ENCODE results near the gene HAT1. TPM values are rescaled to one million over a fixed set of nuclear protein-coding genes. Genes with fewer than 3 reads are reported as not detected.

Gene HAT1
- total RNA-seq, 4 donors from 2014 or later = 27.9 to 60.9 (median 36.9) TPM

DNA sequence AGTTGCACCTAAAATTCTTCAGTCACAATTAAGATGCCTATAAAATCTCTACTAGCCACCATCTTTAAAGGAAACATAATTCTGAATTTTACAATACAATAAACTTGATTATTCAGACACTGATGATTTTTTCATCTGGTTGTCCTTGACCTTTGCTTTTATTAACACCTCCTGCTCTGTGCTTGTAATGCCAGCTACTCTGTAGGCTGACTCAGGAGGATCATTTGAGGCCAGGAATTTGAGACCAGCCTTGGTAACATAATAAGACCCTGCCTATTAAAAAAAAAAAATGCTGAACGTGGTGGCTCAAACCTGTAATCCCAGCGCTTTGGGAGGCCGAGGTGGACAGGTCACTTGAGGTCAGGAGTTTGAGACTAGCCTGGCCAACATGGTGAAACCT, 38.3 kb downstream of the HAT1 start:
- Histone ChIP-seq H3K27me3 (no peaks in the 10 kb centered on the region), H3K9me3 (no peaks in the 10 kb centered on the region), H3K4me1 (no peaks in the 10 kb centered on the region), H3K4me3 (no peak overlapping the region), H3K36me3 (no peaks in the 10 kb centered on the region), H3K27ac (no peak overlapping the region)
- TF ChIP-seq, protein P1, sequence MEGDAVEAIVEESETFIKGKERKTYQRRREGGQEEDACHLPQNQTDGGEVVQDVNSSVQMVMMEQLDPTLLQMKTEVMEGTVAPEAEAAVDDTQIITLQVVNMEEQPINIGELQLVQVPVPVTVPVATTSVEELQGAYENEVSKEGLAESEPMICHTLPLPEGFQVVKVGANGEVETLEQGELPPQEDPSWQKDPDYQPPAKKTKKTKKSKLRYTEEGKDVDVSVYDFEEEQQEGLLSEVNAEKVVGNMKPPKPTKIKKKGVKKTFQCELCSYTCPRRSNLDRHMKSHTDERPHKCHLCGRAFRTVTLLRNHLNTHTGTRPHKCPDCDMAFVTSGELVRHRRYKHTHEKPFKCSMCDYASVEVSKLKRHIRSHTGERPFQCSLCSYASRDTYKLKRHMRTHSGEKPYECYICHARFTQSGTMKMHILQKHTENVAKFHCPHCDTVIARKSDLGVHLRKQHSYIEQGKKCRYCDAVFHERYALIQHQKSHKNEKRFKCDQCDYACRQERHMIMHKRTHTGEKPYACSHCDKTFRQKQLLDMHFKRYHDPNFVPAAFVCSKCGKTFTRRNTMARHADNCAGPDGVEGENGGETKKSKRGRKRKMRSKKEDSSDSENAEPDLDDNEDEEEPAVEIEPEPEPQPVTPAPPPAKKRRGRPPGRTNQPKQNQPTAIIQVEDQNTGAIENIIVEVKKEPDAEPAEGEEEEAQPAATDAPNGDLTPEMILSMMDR (IDR thresholded peaks at IDR 0.05) = no peak
- TF ChIP-seq POLR2A (IDR thresholded peaks at IDR 0.05) = no peak
- no peak for DNase-seq
- intact Hi-C loops (cut with DNase I; ENCODE audit: low total_unique reads) = no loop called here

DNA sequence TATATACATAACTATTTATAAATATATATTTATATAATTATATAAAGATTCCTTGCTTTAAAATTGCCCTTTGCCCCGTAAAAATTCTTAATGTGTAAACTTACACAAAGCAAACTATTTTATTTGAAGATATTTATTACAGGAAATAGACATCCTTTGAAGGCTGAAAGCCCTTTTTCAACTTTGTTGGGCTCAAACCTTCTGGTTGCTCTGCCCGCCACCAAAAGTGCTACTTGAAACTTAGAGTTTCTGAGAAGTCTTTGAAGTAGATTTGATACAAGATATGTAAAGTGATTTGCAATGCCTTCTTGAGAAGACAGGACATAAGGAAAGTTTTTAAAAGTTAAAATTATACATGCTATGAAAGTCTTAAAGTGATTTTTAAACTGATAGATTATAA, 40.9 kb downstream of the HAT1 start:
- intact Hi-C loops (cut with DNase I; ENCODE audit: low total_unique reads) = no loop called here
- no peaks in the 10 kb centered on the region for H3K9me3 ChIP-seq
- TF ChIP-seq, protein P1 (IDR thresholded peaks at IDR 0.05) = no peak
- no peak for TF ChIP-seq POLR2A (IDR thresholded peaks at IDR 0.05)
- no peak overlapping the region for H3K27ac ChIP-seq
- H3K36me3 ChIP-seq = no peaks in the 10 kb centered on the region
- no peaks in the 10 kb centered on the region for H3K4me1 ChIP-seq
- DNase-seq = no peak
- H3K27me3 ChIP-seq = no peaks in the 10 kb centered on the region
- H3K4me3 ChIP-seq = no peak overlapping the region

DNA sequence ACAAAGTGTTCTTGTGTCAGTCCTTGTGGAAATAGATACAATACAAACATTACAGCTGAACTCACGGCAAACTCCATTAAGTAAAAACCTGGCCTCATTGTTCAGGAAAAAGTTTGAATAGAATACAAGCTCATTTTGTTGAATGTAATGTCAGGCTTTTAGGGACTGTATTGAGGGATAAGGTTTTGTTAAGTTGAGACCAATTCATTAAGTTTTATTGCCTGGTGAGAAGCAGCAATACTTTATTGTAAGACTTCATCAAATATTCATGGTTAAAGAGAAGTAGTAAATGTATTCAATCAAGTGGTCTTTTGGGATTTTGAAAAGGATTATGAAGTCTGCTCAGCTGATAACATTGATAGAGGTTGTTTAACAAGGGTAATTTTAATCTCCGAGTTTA, 42.0 kb downstream of the HAT1 start:
- H3K27ac ChIP-seq = no peak overlapping the region
- H3K36me3 ChIP-seq = no peaks in the 10 kb centered on the region
- no peaks in the 10 kb centered on the region for H3K27me3 ChIP-seq
- no peaks in the 10 kb centered on the region for H3K4me1 ChIP-seq
- no peak for TF ChIP-seq POLR2A (IDR thresholded peaks at IDR 0.05)
- TF ChIP-seq, protein P1 (IDR thresholded peaks at IDR 0.05) = no peak
- no peaks in the 10 kb centered on the region for H3K9me3 ChIP-seq
- intact Hi-C loops (cut with DNase I; ENCODE audit: low total_unique reads) = no loop called here
- H3K4me3 ChIP-seq = no peak overlapping the region
- DNase-seq = no peak

DNA sequence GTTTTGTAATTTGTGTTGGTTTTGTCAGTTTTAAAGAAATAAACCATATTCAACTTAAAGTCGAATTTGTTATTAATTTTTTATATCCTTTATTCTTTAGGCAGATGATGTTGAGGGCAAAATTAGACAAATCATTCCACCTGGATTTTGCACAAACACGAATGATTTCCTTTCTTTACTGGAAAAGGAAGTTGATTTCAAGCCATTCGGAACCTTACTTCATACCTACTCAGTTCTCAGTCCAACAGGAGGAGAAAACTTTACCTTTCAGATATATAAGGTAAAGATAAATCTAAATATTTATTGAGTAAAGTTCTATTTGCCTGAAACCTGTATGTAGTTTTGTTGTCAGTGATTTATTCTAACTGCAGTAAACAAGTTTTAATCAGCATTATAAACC, 43.0 kb downstream of the HAT1 start:
- Histone ChIP-seq H3K27ac (no peak overlapping the region), H3K4me3 (no peak overlapping the region), H3K9me3 (no peaks in the 10 kb centered on the region), H3K4me1 (no peaks in the 10 kb centered on the region), H3K27me3 (no peaks in the 10 kb centered on the region), H3K36me3 (no peaks in the 10 kb centered on the region)
- TF ChIP-seq, protein P1 (IDR thresholded peaks at IDR 0.05) = no peak
- TF ChIP-seq POLR2A (IDR thresholded peaks at IDR 0.05) = no peak
- DNase-seq = no peak
- intact Hi-C loops (cut with DNase I; ENCODE audit: low total_unique reads) = no loop called here

DNA sequence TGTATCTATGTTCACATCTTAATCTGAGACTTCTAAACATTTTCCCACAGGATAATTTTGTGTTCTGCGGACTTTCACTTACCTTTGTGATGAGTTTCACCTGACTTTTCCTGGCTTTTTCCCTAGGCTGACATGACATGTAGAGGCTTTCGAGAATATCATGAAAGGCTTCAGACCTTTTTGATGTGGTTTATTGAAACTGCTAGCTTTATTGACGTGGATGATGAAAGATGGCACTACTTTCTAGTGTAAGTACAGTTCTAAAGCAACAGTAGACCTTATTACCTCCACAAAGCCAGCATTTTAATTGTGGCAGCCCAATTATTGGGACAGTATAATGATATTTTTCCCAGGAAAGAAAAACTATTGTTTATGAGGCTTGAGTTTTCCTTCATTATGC, 43.4 kb downstream of the HAT1 start:
- intact Hi-C loops (cut with DNase I; ENCODE audit: low total_unique reads) = no loop called here
- TF ChIP-seq POLR2A (IDR thresholded peaks at IDR 0.05) = no peak
- TF ChIP-seq, protein P1 (IDR thresholded peaks at IDR 0.05) = no peak
- no peaks in the 10 kb centered on the region for H3K9me3 ChIP-seq
- no peaks in the 10 kb centered on the region for H3K27me3 ChIP-seq
- no peak overlapping the region for H3K27ac ChIP-seq
- no peak for DNase-seq
- H3K4me3 ChIP-seq = no peak overlapping the region
- no peaks in the 10 kb centered on the region for H3K4me1 ChIP-seq
- no peaks in the 10 kb centered on the region for H3K36me3 ChIP-seq
